Stimulated activated effector memory CD8-positive, alpha-beta T cell treated with anti-CD3 and anti-CD28 coated beads, Interleukin-12 subunit alpha, Interleukin-12 subunit beta, amount 100 ng/mL, for 72 hours (primary cell): ENCODE measurements around the gene SERINC2.
"Not testable (repeated sequence)": the region's sequence is repeated elsewhere in the genome, so short reads cannot be mapped to it uniquely, and the experiment has no call there.

Source experiments
- ATAC-seq: fragments of 150-1000 bp; cut with Tn5 transposase; 2 replicates; pipeline ENCODE4 v1.10.0; 2021
- DNase-seq, 2 donors: peaks; one replicate each; pipeline ENCODE4 v3.0.0; 2021 to 2022; ENCODE audit warnings: low spot score in 2 of 2
- H3K27ac Mint-ChIP-seq: one replicate; pipeline ENCODE4 v1.8.0; 2022; ENCODE audit warnings: mild to moderate bottlenecking, mixed read lengths
- H3K36me3 Mint-ChIP-seq: one replicate; pipeline ENCODE4 v1.8.0; 2022; ENCODE audit warnings: mild to moderate bottlenecking, mixed read lengths
- H3K4me1 Mint-ChIP-seq: one replicate; pipeline ENCODE4 v1.8.0; 2022; ENCODE audit warnings: mixed read lengths
- H3K4me3 Mint-ChIP-seq: one replicate; pipeline ENCODE4 v1.8.0; 2022; ENCODE audit warnings: mild to moderate bottlenecking, mixed read lengths
- H3K9me3 Mint-ChIP-seq: one replicate; pipeline ENCODE4 v1.8.0; 2022; ENCODE audit warnings: mixed read lengths

The SERINC2 gene

GRCh38 chr1:31377364-31377863 is 35.6 kb upstream of the SERINC2 start:
- Mint-ChIP-seq H3K4me3 (no peak overlapping the region), H3K9me3 (no peaks in the 10 kb centered on the region), H3K4me1 (peaks cover 19% of the 10 kb centered on the region), H3K36me3 (no peaks in the 10 kb centered on the region), H3K27ac (no peak overlapping the region)
- ATAC-seq (no peak), DNase-seq (no peak)

GRCh38 chr1:31378001-31378400 is 35.0 kb upstream of the SERINC2 start:
- H3K4me1 Mint-ChIP-seq, result peaks cover 13% of the 10 kb centered on the region
- H3K9me3 Mint-ChIP-seq, result no peaks in the 10 kb centered on the region
- no peak overlapping the region for H3K27ac Mint-ChIP-seq
- H3K4me3 Mint-ChIP-seq, result no peak overlapping the region
- no peak for ATAC-seq
- DNase-seq, result no peak
- H3K36me3 Mint-ChIP-seq, result no peaks in the 10 kb centered on the region

- H3K4me1 Mint-ChIP-seq, result no peaks in the 10 kb centered on the region
- no peaks in the 10 kb centered on the region for H3K9me3 Mint-ChIP-seq
- no peak for DNase-seq
- H3K36me3 Mint-ChIP-seq, result no peaks in the 10 kb centered on the region
- no peak overlapping the region for H3K4me3 Mint-ChIP-seq
- ATAC-seq, result no peak
- no peak overlapping the region for H3K27ac Mint-ChIP-seq
Measured at GRCh38 chr1:31380181-31380580, 32.8 kb upstream of the SERINC2 start.

DNA sequence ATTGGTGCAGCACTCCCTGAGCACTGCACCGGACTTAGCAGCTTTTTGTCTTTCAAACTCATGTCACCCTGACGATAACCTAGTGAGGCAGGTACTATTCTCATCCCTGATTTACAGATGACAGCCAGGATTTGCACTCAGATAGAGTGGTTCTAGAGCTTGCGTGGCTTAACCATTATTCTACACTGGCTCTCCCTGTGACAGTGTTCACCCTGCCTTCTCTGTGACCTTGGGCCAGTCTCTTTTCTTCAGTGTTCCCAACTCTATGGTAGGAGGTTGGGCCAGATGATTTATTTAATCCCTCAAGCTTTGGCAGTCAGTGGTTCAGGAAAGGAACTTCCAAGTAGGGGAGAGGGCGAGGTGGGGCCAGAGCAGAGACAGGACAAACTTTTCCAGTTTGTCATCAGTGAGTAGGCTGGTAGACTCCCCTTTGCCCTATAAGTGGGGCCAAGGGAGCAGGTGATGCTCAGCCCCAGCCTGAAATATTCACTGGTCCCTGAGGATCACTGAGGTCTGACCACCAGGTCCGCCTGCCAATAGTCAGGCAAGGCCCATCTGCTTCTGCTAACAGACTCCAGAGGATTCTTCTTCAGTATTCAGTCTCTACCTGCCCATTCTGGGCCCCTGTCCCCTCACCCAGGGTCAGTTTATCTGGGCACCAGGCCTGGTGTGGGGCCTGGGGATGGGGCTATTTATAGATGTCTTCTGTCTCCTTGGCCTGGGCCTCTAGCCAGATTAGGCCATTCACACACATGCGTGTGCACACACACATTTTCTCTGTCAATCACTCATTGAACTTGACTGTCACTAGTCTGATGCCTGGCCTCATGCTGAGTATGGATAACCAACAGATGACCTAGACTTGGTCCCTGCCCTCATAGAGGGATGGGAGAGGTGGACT is 31.4 kb upstream of the SERINC2 start:
- H3K36me3 Mint-ChIP-seq, result no peaks in the 10 kb centered on the region
- no peaks in the 10 kb centered on the region for H3K4me1 Mint-ChIP-seq
- H3K9me3 Mint-ChIP-seq, result no peaks in the 10 kb centered on the region
- no peak overlapping the region for H3K27ac Mint-ChIP-seq
- H3K4me3 Mint-ChIP-seq, result no peak overlapping the region
- DNase-seq (no peak), ATAC-seq (no peak)

- no peak for DNase-seq
- Mint-ChIP-seq H3K9me3 (no peaks in the 10 kb centered on the region), H3K4me3 (no peak overlapping the region), H3K27ac (no peak overlapping the region), H3K4me1 (peaks cover under 1% of the 10 kb centered on the region), H3K36me3 (no peaks in the 10 kb centered on the region)
- ATAC-seq, result no peak
Measured at GRCh38 chr1:31382379-31382989, 30.5 kb upstream of the SERINC2 start.

GRCh38 chr1:31383967-31384366 is 29.0 kb upstream of the SERINC2 start:
- Mint-ChIP-seq H3K4me1 (peaks cover 5% of the 10 kb centered on the region), H3K4me3 (no peak overlapping the region), H3K36me3 (no peaks in the 10 kb centered on the region)

GRCh38 chr1:31386576-31387243 is 26.3 kb upstream of the SERINC2 start:
- not testable (repeated sequence) for DNase-seq, H3K36me3 Mint-ChIP-seq, ATAC-seq, H3K27ac Mint-ChIP-seq, H3K4me3 Mint-ChIP-seq, H3K4me1 Mint-ChIP-seq, H3K9me3 Mint-ChIP-seq

More at GRCh38 chr1:31383967-31384366, 29.0 kb upstream of the SERINC2 start:
- DNase-seq (no peak), ATAC-seq (no peak)
- no peaks in the 10 kb centered on the region for H3K9me3 Mint-ChIP-seq
- no peak overlapping the region for H3K27ac Mint-ChIP-seq

DNA sequence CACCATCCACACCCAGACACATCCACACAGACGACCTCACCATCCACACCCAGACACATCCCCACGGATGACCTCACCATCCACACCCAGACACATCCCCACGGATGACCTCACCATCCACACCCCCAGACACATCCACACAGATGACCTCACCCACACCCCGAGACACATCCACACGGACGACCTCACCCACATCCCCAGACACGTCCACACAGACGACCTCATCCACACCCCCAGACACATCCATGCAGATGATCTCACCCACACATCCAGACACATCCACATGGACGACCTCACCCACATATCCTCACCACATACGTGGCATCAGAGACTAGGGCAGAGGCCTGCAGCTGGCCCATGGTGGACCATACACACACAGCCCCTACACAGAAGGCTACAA is 25.4 kb upstream of the SERINC2 start:
- H3K36me3 Mint-ChIP-seq, result no peaks in the 10 kb centered on the region
- ATAC-seq, result no peak
- DNase-seq, result no peak
- no peak overlapping the region for H3K4me3 Mint-ChIP-seq
- no peaks in the 10 kb centered on the region for H3K9me3 Mint-ChIP-seq
- no peak overlapping the region for H3K27ac Mint-ChIP-seq
- H3K4me1 Mint-ChIP-seq, result peaks cover 5% of the 10 kb centered on the region

DNA sequence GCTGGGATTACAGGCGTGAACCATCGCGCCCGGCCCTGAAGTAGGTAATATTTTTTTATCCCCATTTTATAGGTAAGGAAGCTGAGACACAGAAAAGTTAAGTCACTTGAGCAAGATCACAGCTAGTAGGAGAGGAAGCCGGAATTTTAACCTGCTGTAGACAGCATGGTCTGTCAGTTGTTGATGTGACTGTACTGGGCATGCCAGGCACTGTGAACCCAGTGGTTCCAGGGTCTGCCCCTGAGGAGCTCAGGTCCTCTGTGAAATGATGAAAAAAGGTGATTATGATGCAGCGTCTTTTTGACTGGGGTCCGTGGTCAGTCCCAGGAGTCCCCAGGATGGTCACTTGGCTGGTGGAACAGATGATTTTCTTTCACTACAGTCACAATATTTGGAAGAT is 23.4 kb upstream of the SERINC2 start:
- Mint-ChIP-seq H3K36me3 (no peaks in the 10 kb centered on the region), H3K9me3 (no peaks in the 10 kb centered on the region), H3K27ac (no peak overlapping the region), H3K4me3 (no peak overlapping the region), H3K4me1 (peaks cover 10% of the 10 kb centered on the region)
- no peak for ATAC-seq
- no peak for DNase-seq

DNA sequence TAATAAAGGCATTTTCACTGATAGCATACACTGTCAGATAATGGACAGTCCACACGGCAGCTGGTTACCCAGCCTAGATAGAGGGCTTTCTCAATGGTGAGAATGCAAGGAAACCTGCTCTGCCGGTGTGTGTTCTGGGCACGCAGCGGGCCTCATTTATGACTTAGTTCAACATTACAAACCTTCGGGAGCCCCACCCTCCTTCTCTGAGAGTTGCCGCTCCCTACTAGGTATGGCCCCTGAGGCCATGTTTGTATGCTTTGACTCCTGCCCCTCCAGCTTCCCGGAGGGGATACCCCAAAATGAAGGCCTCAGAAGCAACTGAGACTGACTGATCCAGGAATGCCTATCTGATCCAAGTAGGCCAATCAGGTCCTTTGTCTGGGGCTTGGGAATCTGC is 22.9 kb upstream of the SERINC2 start:
- no peaks in the 10 kb centered on the region for H3K9me3 Mint-ChIP-seq
- no peak overlapping the region for H3K27ac Mint-ChIP-seq
- no peak for DNase-seq
- peaks cover 15% of the 10 kb centered on the region for H3K4me1 Mint-ChIP-seq
- no peak overlapping the region for H3K4me3 Mint-ChIP-seq
- H3K36me3 Mint-ChIP-seq, result no peaks in the 10 kb centered on the region
- no peak for ATAC-seq

DNA sequence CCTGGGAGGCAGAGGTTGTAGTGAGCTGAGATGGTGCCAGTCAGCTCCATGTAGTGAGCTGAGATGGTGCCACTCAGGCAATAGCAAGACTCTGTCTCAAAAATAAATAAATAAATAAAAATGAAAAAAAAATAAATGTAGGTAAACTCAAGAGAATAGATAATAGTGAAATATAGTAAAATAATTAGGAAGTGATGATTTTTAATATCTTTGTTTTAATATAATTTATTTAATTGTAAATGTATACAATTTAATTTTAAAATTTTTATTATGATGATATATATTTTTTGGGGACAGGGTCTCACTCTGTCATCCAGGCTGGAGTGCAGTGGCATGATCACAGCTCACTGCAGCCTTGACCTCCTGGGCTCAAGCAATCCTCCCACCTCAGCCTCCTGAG is 19.6 kb upstream of the SERINC2 start:
- no peak overlapping the region for H3K27ac Mint-ChIP-seq
- DNase-seq (no peak), ATAC-seq (no peak)
- H3K9me3 Mint-ChIP-seq, result no peaks in the 10 kb centered on the region
- no peaks in the 10 kb centered on the region for H3K36me3 Mint-ChIP-seq
- peaks cover 11% of the 10 kb centered on the region for H3K4me1 Mint-ChIP-seq
- H3K4me3 Mint-ChIP-seq, result no peak overlapping the region

DNA sequence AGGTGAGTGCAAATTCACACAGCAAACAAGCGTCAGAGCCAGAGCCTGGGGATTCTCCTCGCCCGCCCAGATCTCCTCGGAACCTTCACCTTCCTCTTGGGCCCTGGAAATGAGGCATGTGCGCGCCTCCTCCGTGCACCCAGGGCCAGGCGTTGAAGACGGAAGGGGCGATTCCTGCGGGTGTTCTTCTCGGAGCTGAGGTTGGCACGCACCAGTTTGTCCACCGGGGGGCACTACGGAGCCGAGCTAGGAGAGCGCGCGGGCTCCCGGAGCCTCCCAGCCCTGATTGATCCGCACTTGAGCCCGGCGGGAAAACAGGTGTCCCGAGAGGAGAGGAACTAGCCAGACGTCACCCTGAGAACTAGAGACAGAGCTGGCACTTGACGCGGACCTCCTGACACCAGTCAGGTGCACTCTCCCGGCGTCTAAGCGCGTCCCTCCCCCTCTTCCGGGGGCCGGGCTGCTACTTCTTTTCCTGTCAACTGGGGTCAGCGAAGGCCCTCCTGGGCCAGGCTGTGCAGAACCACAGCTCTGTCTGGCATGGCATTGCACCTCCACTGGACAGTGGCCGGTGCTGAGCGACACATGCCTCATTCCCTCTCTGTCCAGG is 18.3 kb upstream of the SERINC2 start:
- peak overlapping the region; percentile 75 for H3K4me3 Mint-ChIP-seq
- H3K9me3 Mint-ChIP-seq, result no peaks in the 10 kb centered on the region
- no peaks in the 10 kb centered on the region for H3K36me3 Mint-ChIP-seq
- peak; percentile 93 for ATAC-seq
- DNase-seq, result peak; percentile 78 to 89
- peaks cover 11% of the 10 kb centered on the region for H3K4me1 Mint-ChIP-seq
- peak overlapping the region; percentile 11 for H3K27ac Mint-ChIP-seq

DNA sequence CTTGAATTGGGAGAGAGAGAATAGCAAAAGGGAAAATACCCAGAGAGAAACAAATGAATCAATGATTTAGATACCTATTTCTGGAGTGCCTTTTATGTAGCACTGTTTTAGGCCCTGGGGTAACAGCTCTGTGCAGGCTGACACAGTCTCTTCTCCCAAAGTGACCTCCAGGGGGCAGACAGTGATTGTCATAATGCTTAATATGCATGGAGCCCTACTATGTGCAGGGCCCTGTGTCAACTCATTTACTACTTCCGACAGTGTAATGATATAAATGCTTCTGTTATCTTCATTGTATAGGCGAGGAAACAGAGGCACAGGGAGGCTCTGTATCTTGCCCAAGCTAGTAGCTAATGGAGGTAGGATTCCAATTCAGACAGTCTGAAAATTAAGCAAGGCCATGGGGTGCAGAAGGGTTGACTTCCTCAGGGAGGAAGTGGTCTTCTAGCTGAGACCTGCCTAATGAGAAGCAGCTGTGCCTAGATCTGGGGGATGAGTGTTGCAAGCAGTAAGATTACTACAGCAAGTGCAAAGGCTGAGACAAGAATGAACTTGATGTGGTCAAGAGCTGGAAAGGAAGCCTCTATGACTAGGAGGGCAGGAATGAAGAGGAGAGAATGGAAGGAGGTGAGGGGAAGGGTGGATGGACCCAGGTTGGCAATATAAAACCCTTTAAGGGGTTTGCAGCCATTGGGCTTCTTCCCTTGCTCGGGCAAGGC is 16.2 kb upstream of the SERINC2 start:
- no peaks in the 10 kb centered on the region for H3K36me3 Mint-ChIP-seq
- H3K9me3 Mint-ChIP-seq, result no peaks in the 10 kb centered on the region
- DNase-seq (no peak), ATAC-seq (no peak)
- H3K4me3 Mint-ChIP-seq, result no peak overlapping the region
- H3K4me1 Mint-ChIP-seq, result peaks cover 11% of the 10 kb centered on the region
- no peak overlapping the region for H3K27ac Mint-ChIP-seq

DNA sequence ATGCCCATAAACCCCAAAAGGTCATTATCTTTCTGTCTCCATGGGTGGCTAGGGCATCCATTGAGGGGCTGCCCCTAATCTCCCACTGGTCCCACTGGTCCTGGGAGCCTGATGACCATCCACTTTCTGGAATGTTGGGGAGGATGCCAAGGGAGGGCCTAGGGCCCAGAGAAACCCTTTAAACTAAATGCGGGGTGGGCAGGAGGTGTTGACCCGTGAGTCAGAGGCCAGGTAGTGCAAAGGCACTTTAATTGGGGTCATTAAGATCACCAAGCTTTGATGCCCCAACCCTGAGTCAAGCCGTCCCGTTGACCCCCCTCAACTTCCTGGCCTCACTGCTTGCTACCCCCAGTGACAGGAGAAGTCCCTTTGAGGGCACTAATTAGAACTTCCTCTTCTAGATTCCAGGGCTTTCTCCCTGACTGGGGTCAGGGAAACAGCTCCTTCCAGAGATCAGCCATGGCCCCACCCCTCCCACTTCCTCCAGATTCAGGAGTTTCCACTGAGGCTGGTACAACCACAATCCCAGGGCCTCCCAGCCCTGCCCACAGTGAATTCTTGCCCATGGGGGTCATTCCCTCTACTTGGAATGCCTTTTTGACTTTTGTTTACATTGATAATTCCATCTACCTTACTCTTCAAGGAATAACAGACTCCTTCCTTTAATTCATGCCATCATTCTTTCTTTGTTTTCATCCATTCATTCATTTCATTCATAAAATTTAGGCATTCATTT is 15.5 kb upstream of the SERINC2 start:
- DNase-seq, result no peak
- H3K36me3 Mint-ChIP-seq, result no peaks in the 10 kb centered on the region
- no peak for ATAC-seq
- no peak overlapping the region for H3K27ac Mint-ChIP-seq
- no peaks in the 10 kb centered on the region for H3K9me3 Mint-ChIP-seq
- H3K4me1 Mint-ChIP-seq, result peaks cover 11% of the 10 kb centered on the region
- no peak overlapping the region for H3K4me3 Mint-ChIP-seq
